NCI-H1417 treated with DMSO at 0.1 percent for 48 hours (cell line): ENCODE results near the gene SARM1.

ENCODE experiments used
- DNase-seq: peaks from one replicate; lab custom pipeline; 2025; lab: John Stamatoyannopoulos, UW

The SARM1 gene

DNA sequence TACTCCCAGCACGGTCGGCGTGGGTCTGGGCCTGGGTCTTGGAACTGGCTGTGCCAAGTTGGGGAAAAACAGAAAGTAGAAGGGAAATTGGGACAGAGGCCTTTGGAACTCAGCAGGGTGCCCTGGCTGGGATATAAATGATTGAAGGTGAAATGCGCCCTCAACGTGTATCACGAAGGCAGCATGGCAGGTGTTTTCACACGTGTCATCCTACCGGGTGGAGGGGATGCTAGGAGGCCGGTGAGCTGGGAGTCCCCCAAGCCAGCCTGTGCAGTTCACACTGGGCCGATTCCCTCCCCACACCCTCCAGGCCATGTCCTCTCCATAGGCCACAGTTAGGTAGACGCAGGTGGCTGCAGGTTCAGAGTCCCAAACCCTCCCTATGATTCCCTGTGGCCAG lies 30.0 kb upstream of the SARM1 start:
- DNase-seq, result no peak

DNA sequence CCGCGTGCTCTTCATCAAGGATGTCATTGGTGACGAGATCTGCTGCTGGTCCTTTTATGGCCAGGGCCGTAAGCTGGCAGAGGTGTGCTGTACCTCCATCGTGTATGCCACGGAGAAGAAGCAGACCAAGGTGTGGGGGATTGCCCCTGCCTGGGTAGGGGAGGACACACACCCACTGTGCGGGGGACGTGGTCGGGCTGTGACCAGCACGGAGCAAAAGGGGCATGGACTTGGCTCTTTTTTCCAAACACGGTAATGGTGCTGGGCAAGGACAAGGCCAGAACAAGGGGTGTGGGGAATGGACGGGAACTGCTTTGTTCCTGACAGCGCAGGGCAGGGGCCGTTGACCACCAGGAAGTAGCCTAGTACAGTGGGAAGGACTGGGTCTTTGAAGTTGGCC lies 29.2 kb upstream of the SARM1 start:
- DNase-seq, result no peak

DNA sequence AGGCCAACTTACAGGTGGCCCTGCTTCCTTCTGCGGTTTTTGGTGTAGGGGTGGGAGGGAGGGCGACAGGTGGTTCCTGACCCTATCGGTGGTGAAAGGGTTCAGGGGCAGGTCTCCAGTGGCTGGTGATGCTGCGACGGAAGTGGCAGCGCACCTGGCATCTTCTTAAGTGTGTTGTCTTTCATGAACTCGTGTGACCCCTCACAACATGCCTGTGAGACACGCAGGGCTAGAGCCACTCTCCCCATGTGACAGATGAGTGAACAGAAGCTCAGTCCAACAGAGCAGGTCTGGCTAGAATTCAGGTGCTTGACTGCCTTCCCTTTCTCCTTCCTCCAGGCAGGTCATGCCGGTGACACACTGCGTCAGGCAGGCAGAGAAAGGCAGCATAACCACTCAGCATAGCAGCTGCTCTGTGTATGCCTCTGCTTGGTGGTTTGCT lies 28.0 kb upstream of the SARM1 start:
- DNase-seq, result no peak

DNA sequence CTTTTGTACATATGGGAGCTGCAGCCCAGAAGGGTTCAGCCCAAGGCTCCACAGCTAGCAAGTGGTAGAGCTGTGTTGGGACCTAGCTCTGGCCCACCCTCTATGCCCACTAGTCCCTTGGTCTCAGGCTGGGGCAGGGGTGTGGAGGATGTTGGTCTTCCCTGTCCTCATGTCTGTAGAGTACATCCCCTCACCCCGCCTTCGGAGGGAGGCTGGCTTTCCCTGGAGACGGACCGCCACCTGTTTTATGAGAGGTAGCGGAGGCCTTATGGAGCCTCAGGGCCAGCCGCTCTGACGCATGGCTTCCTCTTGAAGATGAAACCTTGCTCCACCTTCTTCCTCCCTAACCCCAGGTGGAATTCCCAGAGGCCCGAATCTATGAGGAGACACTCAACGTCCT lies 27.5 kb upstream of the SARM1 start:
- DNase-seq, result no peak

DNA sequence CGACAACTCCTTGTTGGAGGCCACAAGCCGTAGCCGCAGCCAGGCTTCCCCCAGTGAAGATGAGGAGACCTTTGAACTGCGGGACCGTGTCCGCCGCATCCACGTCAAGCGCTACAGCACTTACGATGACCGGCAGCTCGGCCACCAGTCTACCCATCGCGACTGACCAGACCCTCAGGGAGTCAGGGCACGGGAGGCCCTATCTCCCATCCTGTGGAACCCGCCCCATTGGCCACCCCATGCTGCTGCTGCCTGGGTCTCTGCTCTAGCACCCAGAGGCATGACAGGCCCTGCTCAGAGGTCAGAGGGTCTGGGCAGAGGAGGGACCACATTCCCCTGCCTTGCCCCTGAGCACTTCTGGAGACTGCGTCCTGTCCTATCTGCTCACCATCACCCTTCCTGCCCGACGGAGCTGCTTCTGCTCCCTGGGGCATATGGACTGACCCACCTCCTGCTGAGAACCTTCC lies 27.0 kb upstream of the SARM1 start:
- DNase-seq, result no peak

DNA sequence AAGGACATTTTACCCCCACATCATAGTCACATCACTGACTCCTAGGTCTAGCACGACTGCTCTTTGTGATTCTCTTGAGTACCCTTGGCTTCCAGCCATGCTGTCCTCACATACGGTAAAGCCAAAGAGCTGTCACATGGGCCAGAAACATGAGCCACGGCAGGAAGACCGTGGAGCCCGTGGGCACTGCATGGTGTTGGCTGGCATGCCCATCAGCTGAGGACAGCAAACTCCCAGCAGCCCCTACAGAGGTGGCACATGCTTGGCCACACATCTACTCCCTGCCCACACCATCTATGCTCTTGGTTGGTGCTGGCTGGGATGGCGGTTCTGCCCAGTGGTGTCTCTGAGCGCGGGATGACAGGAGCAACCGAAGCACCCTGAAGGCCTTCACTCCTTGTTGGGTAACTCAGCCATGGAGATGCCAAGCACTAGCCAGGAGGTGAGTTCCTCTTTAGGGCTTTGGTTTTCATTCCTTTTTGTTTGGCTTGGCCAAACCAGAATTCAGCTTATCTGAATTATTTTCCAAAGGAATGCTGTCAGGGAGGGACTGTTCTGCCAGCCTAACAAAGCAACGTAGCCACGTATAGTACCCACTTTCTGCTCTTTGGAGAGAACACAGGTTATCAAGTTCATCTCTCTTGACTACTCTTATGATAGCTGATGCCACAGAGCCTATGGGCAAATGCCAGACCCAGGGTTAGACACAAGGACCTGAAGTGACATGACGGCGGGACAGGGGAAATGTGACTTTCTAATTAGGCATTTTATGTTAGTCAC lies 25.9 kb upstream of the SARM1 start:
- no peak for DNase-seq

DNA sequence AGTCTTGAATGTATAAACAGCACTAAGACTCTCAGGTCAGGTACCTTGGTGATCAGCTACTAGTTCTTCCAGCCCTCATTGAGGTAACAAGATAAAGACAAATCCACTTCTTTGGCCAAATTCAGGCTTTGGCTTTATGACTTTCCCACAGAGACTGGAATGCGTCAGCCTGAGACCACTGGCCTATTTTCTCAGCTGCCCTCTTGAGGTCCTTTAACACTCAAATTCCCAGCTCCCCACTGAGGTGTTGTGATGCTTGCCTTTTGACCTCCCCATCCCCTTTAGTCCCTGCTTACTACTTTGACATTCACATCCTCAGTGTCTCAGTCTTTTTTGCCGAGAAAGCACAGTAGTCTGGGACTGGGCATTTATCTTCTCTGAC lies 25.3 kb upstream of the SARM1 start:
- no peak for DNase-seq

DNA sequence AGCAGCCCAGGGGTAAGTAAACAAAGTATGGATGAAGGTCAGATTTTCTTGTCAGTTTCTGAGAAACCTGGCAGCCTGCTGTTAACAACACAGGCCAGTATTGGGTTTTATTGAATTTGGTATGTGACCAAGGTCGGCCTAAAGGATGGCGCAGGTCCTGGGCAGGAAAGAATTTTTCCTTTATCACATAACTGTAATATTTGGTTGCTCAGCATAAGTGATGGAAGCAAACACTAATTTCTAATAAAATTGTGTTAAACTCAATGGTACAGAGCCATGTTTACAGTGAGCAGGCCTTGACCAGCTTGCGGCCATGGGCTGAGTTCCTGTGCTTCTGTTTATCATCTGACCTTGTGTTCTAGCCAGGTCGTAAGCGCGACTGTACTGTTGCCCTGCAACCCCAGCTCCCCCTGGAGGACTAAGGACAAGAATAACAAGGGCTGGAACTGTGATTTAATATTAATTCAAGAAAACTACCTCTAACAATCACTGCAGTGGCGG lies 24.7 kb upstream of the SARM1 start:
- DNase-seq, result no peak

DNA sequence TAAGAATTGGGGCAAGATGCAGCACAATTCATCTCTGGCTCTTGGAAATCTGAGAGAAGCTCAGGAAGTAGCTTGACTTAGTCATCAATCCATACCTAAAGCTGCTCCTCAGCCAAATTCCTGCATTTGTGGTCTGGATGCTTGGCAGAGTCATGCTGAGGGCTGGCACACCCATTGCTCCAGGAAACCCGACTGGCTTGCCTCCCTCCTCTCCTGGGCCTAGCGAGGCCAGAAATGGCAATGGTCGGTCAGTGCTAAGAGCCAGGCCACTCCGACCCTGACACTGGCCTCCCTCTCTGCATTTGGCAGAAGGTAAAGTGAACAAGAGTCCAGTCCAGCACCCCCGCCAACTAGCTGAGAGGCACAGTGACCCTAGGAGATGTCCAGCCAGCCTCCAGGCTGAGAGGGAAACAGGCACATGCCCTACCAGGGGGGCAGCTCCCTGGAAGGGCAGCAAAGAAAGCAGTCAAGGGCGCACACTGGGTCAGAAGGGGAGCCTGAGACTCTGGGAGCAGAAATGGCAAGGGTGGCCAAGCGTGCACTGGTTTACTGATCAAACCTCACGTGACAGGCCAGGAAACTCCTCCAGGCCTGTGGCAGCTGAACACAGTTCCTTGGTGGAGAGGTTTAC lies 24.1 kb upstream of the SARM1 start:
- no peak for DNase-seq

DNA sequence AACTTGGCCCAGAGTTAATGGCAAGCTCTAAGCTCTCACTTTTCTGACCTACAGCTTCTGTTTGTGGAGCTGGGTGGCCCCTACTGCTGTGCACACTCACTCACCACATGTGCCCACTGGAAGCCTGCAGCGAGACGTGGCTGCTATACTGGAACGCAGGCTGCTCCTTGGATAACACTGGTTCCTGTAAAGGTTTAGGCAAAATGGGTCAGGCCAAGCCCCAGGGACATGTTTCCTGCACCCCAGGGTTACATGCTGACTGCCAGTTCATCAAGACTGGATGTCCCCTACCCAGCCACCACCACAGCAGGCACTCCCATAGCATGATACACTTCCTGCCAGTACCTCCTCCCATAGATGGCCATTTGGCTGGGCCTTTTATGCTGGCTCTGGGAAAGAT lies 22.5 kb upstream of the SARM1 start:
- no peak for DNase-seq

DNA sequence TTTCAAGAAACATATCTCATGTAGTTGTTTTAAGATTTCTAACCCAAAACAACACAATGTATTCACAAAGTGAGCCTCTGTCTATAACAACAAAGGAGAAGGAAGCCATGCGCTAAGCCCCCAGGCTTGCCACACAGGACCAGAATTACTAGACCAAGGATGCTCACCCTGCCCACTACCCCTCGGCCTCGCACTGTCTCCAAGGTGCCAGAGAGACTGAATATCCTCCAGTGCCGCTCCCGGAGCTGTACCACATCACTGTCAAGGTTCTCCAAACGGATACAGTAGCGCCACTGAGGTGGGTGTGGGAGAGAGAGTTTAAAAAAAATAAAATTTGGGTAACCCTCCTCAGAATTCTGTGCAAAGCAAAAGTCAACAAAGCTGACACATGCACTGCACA lies 21.2 kb upstream of the SARM1 start:
- DNase-seq, result no peak

DNA sequence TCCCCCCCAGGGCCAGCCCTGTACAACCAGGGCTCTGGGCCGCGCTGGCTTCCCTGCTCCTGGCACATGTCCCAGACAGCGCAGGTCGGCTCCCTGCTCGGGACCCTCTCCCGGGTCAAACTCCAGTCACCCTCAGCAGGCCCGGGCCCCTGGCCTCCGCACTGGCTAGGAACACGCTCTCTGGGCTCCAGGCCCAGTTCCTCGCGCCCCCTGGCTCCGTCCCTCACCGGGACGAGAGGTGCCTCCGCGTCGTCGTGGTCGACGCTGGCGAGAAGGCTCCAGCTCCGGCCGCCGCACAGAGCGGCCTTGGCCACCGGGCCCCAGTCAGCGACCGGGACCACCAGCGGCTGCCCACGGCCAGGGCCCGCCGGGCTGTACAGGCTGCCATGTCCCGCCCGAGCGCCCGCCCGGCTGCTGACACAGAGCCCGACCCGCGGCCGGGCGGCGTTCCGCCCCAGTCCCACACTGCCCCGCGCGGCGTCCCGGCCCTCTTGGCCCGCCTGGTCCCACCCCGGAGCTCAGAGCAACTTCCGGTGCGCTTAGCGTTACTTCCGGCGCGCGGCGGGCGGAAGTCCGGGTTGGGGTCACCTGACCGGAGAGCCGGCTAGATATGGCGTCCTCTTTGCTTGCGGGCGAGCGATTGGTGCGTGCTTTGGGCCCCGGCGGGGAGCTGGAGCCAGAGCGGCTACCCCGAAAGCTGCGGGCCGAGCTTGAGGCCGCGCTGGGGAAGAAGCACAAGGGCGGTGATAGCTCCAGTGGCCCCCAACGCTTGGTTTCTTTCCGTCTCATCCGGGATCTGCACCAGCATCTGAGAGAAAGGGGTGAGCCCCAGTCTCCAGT lies 14.2 kb upstream of the SARM1 start, which contains the start of gene POLDIP2:
POLDIP2 (minus strand) TSS at position 467 of the 840 bp plus-strand sequence; CDS start at position 388, 79 bp downstream.
- DNase-seq, result no peak

DNA sequence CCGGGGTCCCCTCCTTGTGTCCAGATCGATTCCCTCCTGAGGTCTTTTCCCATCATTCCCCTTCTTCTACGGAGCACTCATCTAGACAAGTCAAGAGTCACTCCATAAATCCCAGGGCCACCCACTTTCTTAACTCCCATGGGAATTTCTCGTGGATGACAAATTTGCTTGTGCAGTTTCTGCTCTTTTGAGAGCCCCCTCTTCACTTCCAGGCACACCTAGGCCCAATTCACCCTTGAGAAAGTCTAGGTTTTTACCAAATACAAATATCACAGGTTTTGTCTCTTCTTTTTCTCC lies 13.6 kb upstream of the SARM1 start:
- no peak for DNase-seq

DNA sequence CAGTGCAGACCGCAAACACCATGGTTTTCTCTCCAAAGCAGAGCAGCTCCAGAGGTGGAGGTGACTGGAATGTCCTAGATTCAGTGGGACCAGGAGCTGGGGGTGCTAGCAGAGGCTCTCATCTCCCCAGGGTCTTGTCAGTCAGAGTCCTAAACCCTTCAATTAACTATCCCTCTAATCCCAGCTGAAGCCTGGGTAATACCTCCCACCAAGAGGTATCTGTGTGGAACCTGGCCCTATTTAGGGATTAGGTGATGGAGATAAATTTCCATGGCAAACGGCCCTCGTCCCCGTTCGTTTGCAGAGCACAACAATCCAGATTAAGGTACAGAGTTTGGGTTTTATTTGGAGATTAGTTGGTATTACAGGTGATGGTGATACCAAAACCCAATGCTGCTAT lies 8.3 kb upstream of the SARM1 start:
- no peak for DNase-seq

DNA sequence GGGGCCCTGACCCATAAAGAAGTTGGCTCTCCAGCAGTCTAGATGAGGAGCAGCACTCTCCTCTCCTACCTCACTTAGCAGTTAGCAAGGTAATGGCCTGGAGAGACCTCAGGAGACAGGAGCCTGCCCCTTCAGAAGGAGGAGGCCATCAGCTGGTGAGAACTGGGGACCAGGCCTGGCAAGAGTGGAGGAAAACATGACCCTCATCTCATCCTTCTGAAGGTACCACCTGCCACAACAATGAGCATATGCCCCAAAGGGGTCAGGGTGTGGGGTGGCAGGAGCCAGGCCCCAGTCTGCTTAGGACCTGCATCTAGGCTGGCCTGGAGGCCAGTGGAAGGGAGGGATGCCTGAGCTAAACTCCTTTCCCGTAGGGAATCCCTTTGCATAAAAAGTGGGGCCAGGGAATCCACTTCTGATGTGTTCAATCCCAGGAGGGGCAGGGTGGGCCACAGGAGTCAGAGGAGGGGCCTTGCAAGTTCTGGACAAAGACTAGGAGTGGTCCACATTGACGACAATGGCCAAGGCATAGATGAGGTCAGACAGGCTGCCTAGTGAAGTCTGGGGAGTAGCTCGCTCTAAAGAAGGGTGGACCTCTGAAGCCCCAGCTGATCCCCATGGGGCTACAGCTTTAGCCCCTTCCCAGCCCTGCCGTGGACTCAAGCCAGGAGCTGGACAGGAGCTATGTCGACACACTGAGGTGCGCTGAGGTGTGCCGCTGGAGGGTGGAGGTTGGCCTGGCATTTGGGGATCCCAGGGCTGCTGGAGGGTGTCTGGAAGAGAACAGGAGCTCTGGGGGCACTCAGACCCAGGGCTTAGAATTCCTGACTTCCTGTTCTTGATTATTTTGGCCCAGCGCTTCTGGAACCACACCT lies 7.5 kb upstream of the SARM1 start:
- DNase-seq, result no peak

DNA sequence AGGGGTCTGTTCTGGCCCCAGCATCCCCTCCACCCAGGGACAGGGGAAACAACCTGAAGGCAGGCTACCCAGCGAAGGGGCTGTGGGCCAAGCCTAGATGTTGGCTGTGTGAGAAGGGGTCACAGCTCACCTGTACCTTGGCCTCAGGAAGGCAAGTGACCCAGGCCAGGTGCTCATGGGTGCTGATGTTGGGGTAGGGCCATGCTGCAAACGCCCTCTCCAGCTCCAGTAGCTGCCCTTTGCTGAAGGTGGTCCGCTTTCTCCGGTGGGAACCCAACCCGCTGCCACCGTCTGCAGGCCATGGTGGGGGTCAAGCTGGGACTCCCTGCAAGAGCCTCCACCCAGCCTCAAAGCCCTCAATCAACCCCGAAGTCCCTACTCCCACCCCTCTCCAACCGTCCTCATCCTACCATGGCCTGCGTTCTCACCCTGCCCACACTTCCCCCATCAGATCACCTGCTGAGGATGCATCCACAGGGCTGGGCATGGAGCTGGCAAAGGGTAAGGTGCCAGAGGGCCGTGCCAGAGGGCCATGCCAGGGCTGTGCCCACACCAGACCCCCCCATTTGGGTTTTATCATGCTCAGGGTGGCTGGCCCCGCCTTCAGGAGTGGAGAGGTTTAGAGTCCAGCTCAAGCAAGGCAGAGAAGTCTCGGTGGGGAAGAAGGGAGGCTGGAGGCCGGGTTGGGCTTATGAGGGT lies 6.7 kb upstream of the SARM1 start, which contains the start of gene SEBOX:
SEBOX (minus strand) TSS at position 535 of the 699 bp plus-strand sequence; CDS start at position 487, 48 bp downstream.
- no peak for DNase-seq

DNA sequence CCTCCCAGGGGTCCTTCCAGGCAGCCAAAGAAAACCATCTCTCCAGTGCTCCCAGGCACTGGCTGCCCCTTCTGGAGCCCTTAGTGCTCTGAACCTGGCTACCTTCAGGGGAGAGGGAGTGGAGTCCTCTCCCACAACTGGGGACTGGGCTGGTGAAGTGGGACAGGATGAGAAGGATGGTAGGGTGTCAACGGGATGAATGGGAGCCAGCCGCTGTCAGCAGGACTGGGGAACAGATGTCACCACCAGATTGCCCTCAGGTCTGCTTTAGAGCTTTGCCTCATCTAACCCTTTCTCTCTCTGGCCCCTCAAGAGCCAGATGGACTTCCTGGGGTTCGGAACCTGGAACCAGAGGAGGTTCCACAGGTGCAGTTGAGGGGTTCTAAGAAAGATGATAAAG lies 6.0 kb upstream of the SARM1 start:
- no peak for DNase-seq

DNA sequence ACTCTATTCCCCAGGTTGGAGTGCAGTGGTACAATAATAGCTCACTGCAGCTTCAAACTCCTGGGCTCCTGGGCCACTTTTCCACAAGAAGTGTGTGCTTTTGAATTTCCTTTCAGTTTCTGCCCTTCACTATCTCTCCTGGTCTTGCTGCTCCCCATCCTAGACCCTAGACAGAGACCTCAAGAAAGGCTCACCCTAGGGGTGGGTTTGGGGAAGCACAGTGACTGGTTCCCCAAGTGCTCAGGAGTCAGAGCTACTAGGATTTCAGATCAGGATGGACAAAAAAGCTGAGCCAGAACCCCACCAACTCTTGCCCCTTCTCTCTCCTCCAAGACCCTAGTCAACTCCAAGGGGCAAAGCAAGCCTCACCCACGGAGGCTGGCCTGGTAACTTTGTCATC lies 4.9 kb upstream of the SARM1 start:
- DNase-seq, result no peak

DNA sequence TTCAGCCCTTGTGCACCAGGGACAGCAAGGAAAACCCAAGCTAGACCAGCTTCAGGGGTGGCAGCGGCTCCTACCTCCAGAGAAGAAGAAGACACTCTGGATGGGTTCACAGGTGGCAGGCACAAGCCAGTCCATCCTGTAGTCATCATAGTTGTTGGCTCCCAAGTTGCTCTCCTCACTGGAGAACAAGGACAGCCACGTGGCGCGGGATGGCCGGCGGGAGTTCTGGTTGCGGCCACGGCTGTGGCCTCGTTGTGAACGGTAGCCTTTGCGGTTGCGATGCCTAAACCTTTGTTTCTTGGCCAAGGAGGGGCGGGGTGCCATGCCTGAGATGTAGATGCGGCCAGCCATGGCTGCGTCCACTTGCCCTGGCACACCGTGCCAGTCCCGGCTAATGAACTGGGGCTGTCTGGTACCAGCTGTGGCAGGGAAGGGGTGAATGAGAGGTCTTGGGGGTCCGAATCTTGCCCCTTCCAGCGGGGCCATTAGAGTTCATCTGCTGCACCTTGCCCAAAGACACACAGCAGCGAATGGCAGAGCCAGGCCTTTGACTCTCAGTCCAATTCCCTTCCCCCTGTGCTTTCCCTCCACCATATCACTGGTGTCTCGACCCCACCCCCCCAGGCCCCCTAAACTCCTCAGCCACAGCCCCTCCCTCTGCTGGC lies 3.7 kb upstream of the SARM1 start:
- no peak for DNase-seq

DNA sequence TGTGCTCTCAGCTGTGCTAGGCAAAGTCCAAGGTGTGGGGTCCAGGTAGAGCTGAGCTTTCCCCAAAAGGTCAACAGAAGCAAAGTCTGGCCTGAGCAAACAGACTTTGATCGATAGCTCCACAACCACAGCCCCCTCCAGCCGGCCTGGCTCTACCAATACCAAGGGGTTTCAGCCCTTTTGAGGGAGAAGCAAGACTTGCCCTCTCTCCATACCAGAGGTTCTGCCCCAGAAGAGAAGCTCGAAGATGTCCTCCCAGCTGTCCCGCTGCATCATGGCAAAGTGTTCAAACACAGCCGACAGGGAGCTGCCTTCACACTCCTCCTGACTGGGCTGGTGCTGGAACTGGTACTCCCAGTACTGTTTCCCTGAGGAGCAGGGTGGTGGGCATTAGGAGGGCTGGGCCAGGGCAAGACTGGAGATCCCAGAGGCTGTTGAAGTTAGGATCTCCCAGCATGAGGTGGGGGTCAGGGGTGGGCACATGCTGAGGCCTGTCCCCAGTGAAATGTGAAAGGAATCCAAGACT lies 3.1 kb upstream of the SARM1 start:
- no peak for DNase-seq
